HepG2 (cell line): ENCODE data around the gene TOP1. TPM values are rescaled to one million over a fixed set of nuclear protein-coding genes. Genes with fewer than 3 reads are reported as not detected.

Experiments used
- ATAC-seq: fragments of 200-7000 bp; cut with Tn5 transposase; 3 replicates; pipeline ENCODE4 v1.9.1; 2020; ENCODE audit warnings: mild to moderate bottlenecking, moderate library complexity
- BruUV-seq: library from RNA; stranded (reverse); fragments of 400-500 nt; replicated peaks from 2 replicates; lab custom pipeline; 2021; lab: Mats Ljungman, UMichigan
- CTCF ChIA-PET: fragments of 300-600 bp; formaldehyde crosslinking; extraction: SDS; loops from one replicate; lab custom pipeline; 2021; ENCODE audit warnings: low total read pairs, inconsistent platforms, low intra/inter-chr PET ratio; lab: Yijun Ruan, JAX
- POLR2A ChIA-PET: fragments of 350-600 bp; sonication (Branson Sonifier 250); formaldehyde crosslinking; loops from one replicate; lab custom pipeline; 2020; ENCODE audit warnings: antibody characterized with exemption, inconsistent platforms; lab: Yijun Ruan, JAX
- DNase-seq: peaks from one replicate; pipeline ENCODE4 v3.0.0-alpha.2; 2015; ENCODE audit warnings: low spot score
- FAIRE-seq: peaks from 3 replicates; lab custom pipeline; 2011; peaks lifted over from hg19 to GRCh38; lab: Jason Lieb, UNC
- H2AFZ ChIP-seq: one replicate; pipeline ENCODE4 v1.6.1; 2011; ENCODE audit warnings: low read length, inconsistent platforms
- H3K27ac ChIP-seq: fragments of 300-600 bp; 3 replicates; pipeline ENCODE4 v1.8.0; 2011; ENCODE audit warnings: mixed run types, mild to moderate bottlenecking, mixed read lengths, low read length, inconsistent platforms; ENCODE audit not compliant: insufficient read depth; ENCODE audit errors: extremely low read length
- H3K27me3 ChIP-seq, 2 experiments: fragments of 200-600 bp in 1 of 2; 2 replicates in 1 of 2; 3 replicates in 1 of 2; pipeline versions ENCODE4 v1.6.0 to v1.8.0; 2011; ENCODE audit warnings: low read length in 2 of 2, mild to moderate bottlenecking in 2 of 2, moderate library complexity in 2 of 2, inconsistent platforms in 1 of 2; ENCODE audit not compliant: insufficient read depth in 2 of 2, control insufficient read depth in 1 of 2
- H3K36me3 ChIP-seq, 2 experiments: fragments of 200-600 bp in 1 of 2; replicated peaks in 1 of 2; 2 replicates in 1 of 2; 3 replicates in 1 of 2; pipeline versions ENCODE4 v1.5.1 to v1.8.0; 2011; ENCODE audit warnings: low read length in 2 of 2, inconsistent platforms in 1 of 2; ENCODE audit not compliant: insufficient read depth in 2 of 2, control insufficient read depth in 1 of 2
- H3K4me1 ChIP-seq: 2 replicates; pipeline ENCODE4 v1.5.1; 2012; ENCODE audit warnings: low read length, inconsistent platforms; ENCODE audit not compliant: insufficient read depth
- H3K4me2 ChIP-seq: 2 replicates; pipeline ENCODE4 v1.6.0; 2011; ENCODE audit warnings: low read depth, low read length, inconsistent platforms
- H3K4me3 ChIP-seq, 3 experiments: fragments of 200-600 bp in 1 of 3; sonication (generic), shearing (Covaris generic) in 1 of 3; replicated peaks in 1 of 3; 2 replicates each; pipeline ENCODE4 v1.5.1; 2011 to 2016; ENCODE audit warnings: low read length in 3 of 3, inconsistent platforms in 2 of 3, low read depth in 2 of 3, mild to moderate bottlenecking in 2 of 3, control low read depth in 1 of 3, mixed read lengths in 1 of 3; ENCODE audit not compliant: insufficient read depth in 1 of 3
- H3K79me2 ChIP-seq: one replicate; pipeline ENCODE4 v1.6.1; 2011; ENCODE audit warnings: low read length, inconsistent platforms; ENCODE audit not compliant: insufficient read depth
- H3K9ac ChIP-seq: 2 replicates; pipeline ENCODE4 v1.6.0; 2011; ENCODE audit warnings: mild to moderate bottlenecking, low read depth, low read length, inconsistent platforms; ENCODE audit not compliant: insufficient read depth
- H3K9me3 ChIP-seq: 2 replicates; pipeline ENCODE4 v1.5.1; 2012; ENCODE audit warnings: mild to moderate bottlenecking, low read length
- H4K20me1 ChIP-seq: 2 replicates; pipeline ENCODE4 v1.6.0; 2011; ENCODE audit warnings: inconsistent platforms, mild to moderate bottlenecking, low read length, moderate library complexity; ENCODE audit not compliant: insufficient read depth
- GABPB1 ChIP-seq: IDR thresholded peaks from 2 replicates; pipeline ENCODE4 v1.6.1; 2016; ENCODE audit warnings: mild to moderate bottlenecking, missing genetic modification reagents, moderate library complexity, missing compliant biosample characterization
- KDM2A ChIP-seq: sonication (generic); formaldehyde crosslinking; IDR thresholded peaks from 2 replicates; pipeline ENCODE4 v1.4.0; 2020; ENCODE audit warnings: low read depth, missing genetic modification reagents, borderline replicate concordance
- KLF11 ChIP-seq: IDR thresholded peaks from 2 replicates; pipeline ENCODE4 v1.6.1; 2016; ENCODE audit warnings: missing compliant biosample characterization
- LBX2 ChIP-seq: sonication (generic); formaldehyde crosslinking; IDR thresholded peaks from 2 replicates; pipeline ENCODE4 v1.5.0; 2020; ENCODE audit warnings: missing genetic modification reagents, mild to moderate bottlenecking, borderline replicate concordance
- SSRP1 ChIP-seq: IDR thresholded peaks from 2 replicates; pipeline ENCODE4 v1.6.1; 2016; ENCODE audit warnings: control low read depth
- YEATS2 ChIP-seq: sonication (generic); formaldehyde crosslinking; IDR thresholded peaks from 2 replicates; pipeline ENCODE4 v1.4.0; 2020; ENCODE audit warnings: missing genetic modification reagents, borderline replicate concordance
- ZNF124 ChIP-seq: sonication (generic); formaldehyde crosslinking; IDR thresholded peaks from 2 replicates; pipeline ENCODE4 v1.4.0; 2020; ENCODE audit warnings: missing genetic modification reagents
- ZNF790 ChIP-seq: sonication (generic); formaldehyde crosslinking; IDR thresholded peaks from 2 replicates; pipeline ENCODE4 v1.8.0; 2022; ENCODE audit warnings: missing genetic modification reagents, mild to moderate bottlenecking, borderline replicate concordance
- WGBS: methylation state at CpG from one replicate; pipeline ENCODE4 v1.1.6; 2017; ENCODE audit warnings: low lambda C conversion rate; 5-methylcytosine and 5-hydroxymethylcytosine counted together
- in situ Hi-C: cut with HindIII; loops from 2 replicates; pipeline ENCODE4 v1.10.0; 2017; ENCODE audit warnings: low pct_unique_long_range_greater_than_20kb; ENCODE audit not compliant: extremely low pct_ligation_motif_present
- intact Hi-C: fragments of 100-400 bp; cut with micrococcal nuclease; formaldehyde crosslinking; loops from one replicate; pipeline ENCODE4 v1.10.0; 2022; ENCODE audit not compliant: unreplicated experiment
- polyA plus RNA-seq, 8 experiments: library from polyadenylated mRNA; depleted of rRNA in 3 of 8; stranded (reverse) in 7 of 8; unstranded in 1 of 8; fragments of >200 nt; fragmentation: Illumina TruSeq in 4 of 8; extraction: Trizol in 4 of 8; gene quantifications; 2 replicates each; pipeline versions ENCODE4 v1.2.1 to v1.2.3, GENCODE V29; 2011 to 2016; ENCODE audit warnings: low read depth in 4 of 8, missing spikeins in 1 of 8, mixed read lengths in 1 of 8; ENCODE audit not compliant: insufficient read depth in 1 of 8
- total RNA-seq, 5 experiments: library from RNA; depleted of rRNA; stranded (reverse); fragments of >200 nt; fragmentation: Illumina TruSeq; extraction: Trizol; gene quantifications; 2 replicates each; pipeline ENCODE4 v1.2.3, GENCODE V29; 2016; ENCODE audit warnings: low read depth in 1 of 5
- TF ChIP-seq, protein P1 (sequence below): sonication (generic); formaldehyde crosslinking; IDR thresholded peaks from 2 replicates; pipeline ENCODE4 v1.4.0; 2020; ENCODE audit warnings: missing genetic modification reagents
- TF ChIP-seq, protein P2 (sequence below): sonication (generic); formaldehyde crosslinking; IDR thresholded peaks from 2 replicates; pipeline ENCODE4 v1.8.0; 2022; ENCODE audit warnings: missing genetic modification reagents, mild to moderate bottlenecking, borderline replicate concordance
- TF ChIP-seq, protein P3 (sequence below): sonication (generic); formaldehyde crosslinking; IDR thresholded peaks from 2 replicates; pipeline ENCODE4 v1.4.0; 2020; ENCODE audit warnings: missing genetic modification reagents
- TF ChIP-seq, protein P4 (sequence below): sonication (generic); formaldehyde crosslinking; IDR thresholded peaks from 2 replicates; pipeline ENCODE4 v1.8.0; 2022; ENCODE audit warnings: missing genetic modification reagents, low read depth, mild to moderate bottlenecking, borderline replicate concordance

Gene TOP1
- total and polyA plus RNA-seq, 2 of the 13 experiments (the other 11 are each of a cell fraction or from before 2014, with no cell fraction given): 10.2 to 19.4 TPM

- TF ChIP-seq, protein P1, sequence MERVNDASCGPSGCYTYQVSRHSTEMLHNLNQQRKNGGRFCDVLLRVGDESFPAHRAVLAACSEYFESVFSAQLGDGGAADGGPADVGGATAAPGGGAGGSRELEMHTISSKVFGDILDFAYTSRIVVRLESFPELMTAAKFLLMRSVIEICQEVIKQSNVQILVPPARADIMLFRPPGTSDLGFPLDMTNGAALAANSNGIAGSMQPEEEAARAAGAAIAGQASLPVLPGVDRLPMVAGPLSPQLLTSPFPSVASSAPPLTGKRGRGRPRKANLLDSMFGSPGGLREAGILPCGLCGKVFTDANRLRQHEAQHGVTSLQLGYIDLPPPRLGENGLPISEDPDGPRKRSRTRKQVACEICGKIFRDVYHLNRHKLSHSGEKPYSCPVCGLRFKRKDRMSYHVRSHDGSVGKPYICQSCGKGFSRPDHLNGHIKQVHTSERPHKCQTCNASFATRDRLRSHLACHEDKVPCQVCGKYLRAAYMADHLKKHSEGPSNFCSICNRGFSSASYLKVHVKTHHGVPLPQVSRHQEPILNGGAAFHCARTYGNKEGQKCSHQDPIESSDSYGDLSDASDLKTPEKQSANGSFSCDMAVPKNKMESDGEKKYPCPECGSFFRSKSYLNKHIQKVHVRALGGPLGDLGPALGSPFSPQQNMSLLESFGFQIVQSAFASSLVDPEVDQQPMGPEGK: no peak
These were observed 41.8 kb upstream of the TOP1 start (continued) for GRCh38 chr20:40986774-40987173.

- Histone ChIP-seq H2AFZ (peak overlapping the region; percentile 67), H3K4me1 (peaks cover 19% of the 10 kb centered on the region), H4K20me1 (no peaks in the 10 kb centered on the region), H3K79me2 (no peaks in the 10 kb centered on the region), H3K4me3 (peak overlapping the region in 1 of 3 experiments; percentile 13; a peak in 1 of 6 replicates), H3K27me3 (no peaks in the 10 kb centered on the region), H3K27ac (no peak overlapping the region), H3K4me2 (peak overlapping the region; percentile 67), H3K9ac (no peak overlapping the region), H3K36me3 (no peaks in the 10 kb centered on the region), H3K9me3 (no peaks in the 10 kb centered on the region)
- 24% methylated on average over 9 of the region's 10 CpGs for WGBS
- DNase-seq: peak; percentile 93
- ChIA-PET POLR2A (interaction anchor here (1.0 to 2.2 kb wide), 10 partner anchors 16 to 105 kb away, joined by 3 to 13 read pairs (median 3); partner anchors contain the start of gene TOP1), CTCF (interaction anchor here (1.2 to 2.5 kb wide), 5 partner anchors 22 to 111 kb away, joined by 3 to 34 read pairs (median 4); no protein-coding TSS in a partner anchor)
- ATAC-seq: peak; percentile 100
- BruUV-seq: no TSS peak
- in situ Hi-C loops: no loop called here
- peak; percentile 91 for FAIRE-seq
- intact Hi-C loops: loop anchor here (1.0 to 2.0 kb wide), 4 partner anchors 22 to 105 kb away; no protein-coding TSS in a partner anchor
- TF ChIP-seq KDM2A: peak; percentile 86; the same call in 1 of the 2 replicates
- TF ChIP-seq GABPB1: peak; percentile 24; the same call in 1 of the 2 replicates
- TF ChIP-seq, protein P2, sequence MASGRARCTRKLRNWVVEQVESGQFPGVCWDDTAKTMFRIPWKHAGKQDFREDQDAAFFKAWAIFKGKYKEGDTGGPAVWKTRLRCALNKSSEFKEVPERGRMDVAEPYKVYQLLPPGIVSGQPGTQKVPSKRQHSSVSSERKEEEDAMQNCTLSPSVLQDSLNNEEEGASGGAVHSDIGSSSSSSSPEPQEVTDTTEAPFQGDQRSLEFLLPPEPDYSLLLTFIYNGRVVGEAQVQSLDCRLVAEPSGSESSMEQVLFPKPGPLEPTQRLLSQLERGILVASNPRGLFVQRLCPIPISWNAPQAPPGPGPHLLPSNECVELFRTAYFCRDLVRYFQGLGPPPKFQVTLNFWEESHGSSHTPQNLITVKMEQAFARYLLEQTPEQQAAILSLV (CRISPR knock-in tag): 0 out of 2 replicates have a peak, but pooled peaks have one; percentile 32
- TF ChIP-seq, protein P3, sequence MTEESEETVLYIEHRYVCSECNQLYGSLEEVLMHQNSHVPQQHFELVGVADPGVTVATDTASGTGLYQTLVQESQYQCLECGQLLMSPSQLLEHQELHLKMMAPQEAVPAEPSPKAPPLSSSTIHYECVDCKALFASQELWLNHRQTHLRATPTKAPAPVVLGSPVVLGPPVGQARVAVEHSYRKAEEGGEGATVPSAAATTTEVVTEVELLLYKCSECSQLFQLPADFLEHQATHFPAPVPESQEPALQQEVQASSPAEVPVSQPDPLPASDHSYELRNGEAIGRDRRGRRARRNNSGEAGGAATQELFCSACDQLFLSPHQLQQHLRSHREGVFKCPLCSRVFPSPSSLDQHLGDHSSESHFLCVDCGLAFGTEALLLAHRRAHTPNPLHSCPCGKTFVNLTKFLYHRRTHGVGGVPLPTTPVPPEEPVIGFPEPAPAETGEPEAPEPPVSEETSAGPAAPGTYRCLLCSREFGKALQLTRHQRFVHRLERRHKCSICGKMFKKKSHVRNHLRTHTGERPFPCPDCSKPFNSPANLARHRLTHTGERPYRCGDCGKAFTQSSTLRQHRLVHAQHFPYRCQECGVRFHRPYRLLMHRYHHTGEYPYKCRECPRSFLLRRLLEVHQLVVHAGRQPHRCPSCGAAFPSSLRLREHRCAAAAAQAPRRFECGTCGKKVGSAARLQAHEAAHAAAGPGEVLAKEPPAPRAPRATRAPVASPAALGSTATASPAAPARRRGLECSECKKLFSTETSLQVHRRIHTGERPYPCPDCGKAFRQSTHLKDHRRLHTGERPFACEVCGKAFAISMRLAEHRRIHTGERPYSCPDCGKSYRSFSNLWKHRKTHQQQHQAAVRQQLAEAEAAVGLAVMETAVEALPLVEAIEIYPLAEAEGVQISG: peak; percentile 98
- peak; percentile 70; the same call in 1 of the 2 replicates for TF ChIP-seq LBX2 (CRISPR knock-in tag)
- TF ChIP-seq ZNF124 (CRISPR knock-in tag): peak; percentile 88; the same call in 1 of the 2 replicates
- TF ChIP-seq YEATS2 (CRISPR knock-in tag): peak; percentile 56; the same call in 1 of the 2 replicates
- no peak for TF ChIP-seq ZNF790 (CRISPR knock-in tag)
- 0 out of 2 replicates have a peak, but pooled peaks have one; percentile 76 for TF ChIP-seq SSRP1 (CRISPR knock-in tag)
- no peak; the same call in 1 of the 2 replicates for TF ChIP-seq KLF11 (CRISPR knock-in tag)
- TF ChIP-seq, protein P4, sequence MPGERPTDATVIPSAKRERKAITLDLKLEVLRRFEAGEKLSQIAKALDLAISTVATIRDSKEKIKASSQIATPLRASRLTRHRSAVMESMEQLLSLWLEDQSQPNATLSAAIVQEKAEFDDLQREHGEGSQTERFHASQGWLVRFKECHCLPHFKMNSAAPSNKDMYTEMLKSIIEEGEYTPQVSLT: no peak
These were observed 38.0 kb upstream of the TOP1 start for GRCh38 chr20:40990542-40991120.
